Activated CD8-positive, alpha-beta T cell treated with anti-CD3 and anti-CD28 coated beads, Interleukin-2, amount 10 ng/mL, durations not matched to agents 7 days and 5 days (primary cell): ENCODE data around the gene WWOX. TPM values are rescaled to one million over a fixed set of nuclear protein-coding genes. Genes with fewer than 3 reads are reported as not detected.

Experiments
- ATAC-seq: fragments of 150-1000 bp; cut with Tn5 transposase; one replicate; pipeline ENCODE4 v1.10.0; 2021; ENCODE audit warnings: moderate library complexity
- CTCF ChIA-PET: fragments of 350-600 bp; sonication (Branson Sonifier 250); formaldehyde crosslinking; loops from one replicate; lab custom pipeline; 2021; ENCODE audit warnings: antibody characterized with exemption; lab: Charles Lee
- POLR2A ChIA-PET: fragments of 350-600 bp; sonication (Branson Sonifier 250); formaldehyde crosslinking; loops from one replicate; lab custom pipeline; 2021; ENCODE audit warnings: antibody characterized with exemption; lab: Charles Lee
- DNase-seq: peaks from one replicate; pipeline ENCODE4 v3.0.0-alpha.2; 2020
- H3K27ac Mint-ChIP-seq: one replicate; pipeline ENCODE4 v1.8.0; 2021; ENCODE audit warnings: mild to moderate bottlenecking, mixed read lengths
- H3K27me3 Mint-ChIP-seq: one replicate; pipeline ENCODE4 v1.8.0; 2021; ENCODE audit warnings: low read depth, mixed read lengths
- H3K36me3 Mint-ChIP-seq: one replicate; pipeline ENCODE4 v1.8.0; 2021; ENCODE audit warnings: low read depth, mixed read lengths
- H3K4me1 Mint-ChIP-seq: one replicate; pipeline ENCODE4 v1.8.0; 2021; ENCODE audit warnings: low read depth, mixed read lengths
- H3K4me3 Mint-ChIP-seq: one replicate; pipeline ENCODE4 v1.8.0; 2021; ENCODE audit warnings: mild to moderate bottlenecking, mixed read lengths
- H3K9me3 Mint-ChIP-seq: one replicate; pipeline ENCODE4 v1.8.0; 2022; ENCODE audit warnings: mixed read lengths; ENCODE audit not compliant: insufficient read depth
- total RNA-seq, 2 experiments: library from RNA; stranded (reverse); gene quantifications; one replicate each; pipeline ENCODE4 v1.2.3, GENCODE V29; 2021

Gene WWOX
- total RNA-seq, 2 experiments from 2014 or later: 34.4 to 34.9 TPM

- Mint-ChIP-seq H3K4me3 (no peak overlapping the region), H3K27me3 (no peaks in the 10 kb centered on the region), H3K4me1 (no peaks in the 10 kb centered on the region), H3K36me3 (no peaks in the 10 kb centered on the region), H3K9me3 (no peaks in the 10 kb centered on the region), H3K27ac (no peak overlapping the region)
- no peak for ATAC-seq
- no peak for DNase-seq
- ChIA-PET CTCF (no interaction called here), POLR2A (no interaction called here)
These were observed 381.1 kb downstream of the WWOX start for GRCh38 chr16:78480588-78480987.

- Mint-ChIP-seq H3K4me1 (no peaks in the 10 kb centered on the region), H3K4me3 (no peak overlapping the region), H3K27me3 (no peaks in the 10 kb centered on the region), H3K9me3 (no peaks in the 10 kb centered on the region), H3K36me3 (no peaks in the 10 kb centered on the region), H3K27ac (no peak overlapping the region)
- DNase-seq: no peak
- POLR2A ChIA-PET: no interaction called here
- ATAC-seq: no peak
- CTCF ChIA-PET: no interaction called here
These were observed 383.9 kb downstream of the WWOX start for GRCh38 chr16:78483124-78483992.

GRCh38 chr16:78484509-78485058 is 385.1 kb downstream of the WWOX start:
- Mint-ChIP-seq H3K27ac (no peak overlapping the region), H3K27me3 (no peaks in the 10 kb centered on the region), H3K4me3 (no peak overlapping the region), H3K4me1 (no peaks in the 10 kb centered on the region), H3K36me3 (no peaks in the 10 kb centered on the region), H3K9me3 (no peaks in the 10 kb centered on the region)
- ChIA-PET CTCF (no interaction called here), POLR2A (no interaction called here)
- no peak for DNase-seq
- no peak for ATAC-seq

GRCh38 chr16:78485188-78485916 is 385.9 kb downstream of the WWOX start:
- no peak overlapping the region for H3K27ac Mint-ChIP-seq
- ATAC-seq (no peak), DNase-seq (no peak)
- POLR2A ChIA-PET: no interaction called here
- no peaks in the 10 kb centered on the region for H3K27me3 Mint-ChIP-seq
- no peaks in the 10 kb centered on the region for H3K36me3 Mint-ChIP-seq
- no peaks in the 10 kb centered on the region for H3K4me1 Mint-ChIP-seq
- no peak overlapping the region for H3K4me3 Mint-ChIP-seq
- CTCF ChIA-PET: no interaction called here
- no peaks in the 10 kb centered on the region for H3K9me3 Mint-ChIP-seq

- Mint-ChIP-seq H3K9me3 (no peaks in the 10 kb centered on the region), H3K27ac (no peak overlapping the region), H3K4me3 (no peak overlapping the region), H3K4me1 (no peaks in the 10 kb centered on the region), H3K27me3 (no peaks in the 10 kb centered on the region), H3K36me3 (no peaks in the 10 kb centered on the region)
- ATAC-seq: no peak
- DNase-seq: no peak
- CTCF ChIA-PET: no interaction called here
- POLR2A ChIA-PET: no interaction called here
These were observed 386.4 kb downstream of the WWOX start for GRCh38 chr16:78485917-78486257.

- ChIA-PET POLR2A (no interaction called here), CTCF (no interaction called here)
- Mint-ChIP-seq H3K27me3 (no peaks in the 10 kb centered on the region), H3K4me3 (no peak overlapping the region), H3K9me3 (no peaks in the 10 kb centered on the region), H3K4me1 (no peaks in the 10 kb centered on the region), H3K36me3 (no peaks in the 10 kb centered on the region), H3K27ac (no peak overlapping the region)
- no peak for ATAC-seq
- DNase-seq: no peak
These were observed 388.0 kb downstream of the WWOX start for GRCh38 chr16:78487471-78487870.

GRCh38 chr16:78489072-78489471 is 389.6 kb downstream of the WWOX start:
- Mint-ChIP-seq H3K27me3 (no peaks in the 10 kb centered on the region), H3K36me3 (no peaks in the 10 kb centered on the region), H3K4me3 (no peak overlapping the region), H3K9me3 (no peaks in the 10 kb centered on the region), H3K27ac (no peak overlapping the region), H3K4me1 (no peaks in the 10 kb centered on the region)
- no peak for DNase-seq
- no peak for ATAC-seq
- POLR2A ChIA-PET: no interaction called here
- CTCF ChIA-PET: interaction anchor here (1.4 kb wide), 1 partner anchor 12 kb away, joined by 3 read pairs; no protein-coding TSS in a partner anchor

GRCh38 chr16:78489631-78490030 is 390.2 kb downstream of the WWOX start:
- ChIA-PET POLR2A (no interaction called here), CTCF (interaction anchor here (1.4 kb wide), 1 partner anchor 12 kb away, joined by 3 read pairs; no protein-coding TSS in a partner anchor)
- Mint-ChIP-seq H3K4me3 (no peak overlapping the region), H3K4me1 (no peaks in the 10 kb centered on the region), H3K27ac (no peak overlapping the region), H3K36me3 (no peaks in the 10 kb centered on the region), H3K27me3 (no peaks in the 10 kb centered on the region), H3K9me3 (no peaks in the 10 kb centered on the region)
- DNase-seq: no peak
- ATAC-seq: no peak

- CTCF ChIA-PET: no interaction called here
- Mint-ChIP-seq H3K4me1 (no peaks in the 10 kb centered on the region), H3K4me3 (no peak overlapping the region)
These were observed 391.0 kb downstream of the WWOX start for GRCh38 chr16:78490431-78490830.

GRCh38 chr16:78490847-78491246 is 391.4 kb downstream of the WWOX start:
- no peaks in the 10 kb centered on the region for H3K4me1 Mint-ChIP-seq
- CTCF ChIA-PET: no interaction called here

More at GRCh38 chr16:78490431-78490830, 391.0 kb downstream of the WWOX start:
- POLR2A ChIA-PET: no interaction called here
- Mint-ChIP-seq H3K27me3 (no peaks in the 10 kb centered on the region), H3K9me3 (no peaks in the 10 kb centered on the region), H3K27ac (no peak overlapping the region), H3K36me3 (no peaks in the 10 kb centered on the region)
- ATAC-seq: no peak
- no peak for DNase-seq

GRCh38 chr16:78493573-78493972 is 394.1 kb downstream of the WWOX start:
- no peak for DNase-seq
- no peaks in the 10 kb centered on the region for H3K9me3 Mint-ChIP-seq
- ATAC-seq: no peak
- H3K36me3 Mint-ChIP-seq: no peaks in the 10 kb centered on the region
- no peak overlapping the region for H3K4me3 Mint-ChIP-seq
- H3K4me1 Mint-ChIP-seq: no peaks in the 10 kb centered on the region
- H3K27me3 Mint-ChIP-seq: no peaks in the 10 kb centered on the region
- ChIA-PET POLR2A (no interaction called here), CTCF (no interaction called here)
- no peak overlapping the region for H3K27ac Mint-ChIP-seq

More at GRCh38 chr16:78490847-78491246, 391.4 kb downstream of the WWOX start:
- ATAC-seq (no peak), DNase-seq (no peak)
- H3K27ac Mint-ChIP-seq: no peak overlapping the region
- no peaks in the 10 kb centered on the region for H3K36me3 Mint-ChIP-seq
- no peaks in the 10 kb centered on the region for H3K9me3 Mint-ChIP-seq
- no peaks in the 10 kb centered on the region for H3K27me3 Mint-ChIP-seq
- POLR2A ChIA-PET: no interaction called here
- no peak overlapping the region for H3K4me3 Mint-ChIP-seq

- Mint-ChIP-seq H3K9me3 (no peaks in the 10 kb centered on the region), H3K4me3 (no peak overlapping the region), H3K4me1 (no peaks in the 10 kb centered on the region), H3K27me3 (no peaks in the 10 kb centered on the region), H3K36me3 (no peaks in the 10 kb centered on the region), H3K27ac (no peak overlapping the region)
- DNase-seq (no peak), ATAC-seq (no peak)
- POLR2A ChIA-PET: no interaction called here
- CTCF ChIA-PET: no interaction called here
These were observed 394.7 kb downstream of the WWOX start for GRCh38 chr16:78494105-78494504.
